Type B pancreatic cell (in vitro differentiated cells): ENCODE data around the gene TDP1. TPM values are rescaled to one million over a fixed set of nuclear protein-coding genes. Genes with fewer than 3 reads are reported as not detected.
A peak's percentile ranks its signal among the peaks of the same experiment; 100 is the strongest.
"Not testable (repeated sequence)": the region's sequence is repeated elsewhere in the genome, so short reads cannot be mapped to it uniquely, and the experiment has no call there.

Experiments
- DNase-seq: peaks from one replicate; pipeline ENCODE4 v3.0.0; 2021; ENCODE audit warnings: mixed read lengths; ENCODE audit not compliant: unreplicated experiment; ENCODE audit errors: extremely low spot score
- H3K27ac Mint-ChIP-seq: 2 replicates; pipeline ENCODE4 v1.8.0; 2021; ENCODE audit warnings: mild to moderate bottlenecking, mixed read lengths
- H3K27me3 Mint-ChIP-seq: 2 replicates; pipeline ENCODE4 v1.8.0; 2021; ENCODE audit warnings: mixed read lengths
- H3K36me3 Mint-ChIP-seq: 2 replicates; pipeline ENCODE4 v1.8.0; 2021; ENCODE audit warnings: mixed read lengths
- H3K4me1 Mint-ChIP-seq: one replicate; pipeline ENCODE4 v1.8.0; 2021; ENCODE audit warnings: mixed read lengths; ENCODE audit not compliant: unreplicated experiment
- H3K4me3 Mint-ChIP-seq: 2 replicates; pipeline ENCODE4 v1.8.0; 2021; ENCODE audit warnings: mild to moderate bottlenecking, mixed read lengths
- H3K9me3 Mint-ChIP-seq: 2 replicates; pipeline ENCODE4 v1.8.0; 2021; ENCODE audit warnings: mixed read lengths
- total RNA-seq: library from RNA; stranded (reverse); gene quantifications from 2 replicates; pipeline ENCODE4 v1.2.1, GENCODE V29; 2021; ENCODE audit warnings: low replicate concordance
- TF ChIP-seq, protein P1 (sequence below): fragments of 200-600 bp; sonication (generic); conservative IDR thresholded peaks from 2 replicates; pipeline ENCODE4 v1.5.0; 2021; ENCODE audit warnings: antibody characterized with exemption, mild to moderate bottlenecking

Gene TDP1
- total RNA-seq, 1 donor from 2014 or later, result 38.4 TPM

DNA sequence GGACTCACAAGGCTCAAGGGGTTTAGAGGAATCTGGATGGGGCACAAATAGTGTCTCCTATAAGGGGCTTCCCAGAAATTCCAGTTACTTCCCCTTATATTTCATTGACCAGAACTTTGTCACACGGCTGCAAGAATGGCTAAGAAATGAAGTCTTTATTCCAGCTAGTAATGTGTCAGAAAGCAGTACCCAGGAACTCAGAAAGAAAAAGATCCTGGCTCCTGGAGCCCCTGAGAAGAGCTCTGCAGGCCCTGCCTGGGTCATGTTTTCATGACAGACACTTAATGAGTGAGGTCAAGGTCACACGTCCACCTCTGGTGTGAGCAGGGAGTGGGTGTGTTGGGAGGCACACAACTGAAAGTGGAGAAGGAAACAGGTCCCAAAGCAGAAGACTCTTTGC, 123.8 kb downstream of the TDP1 start:
- Mint-ChIP-seq H3K4me3 (peak overlapping the region; percentile 41), H3K27ac (no peak overlapping the region), H3K27me3 (peaks cover 9% of the 10 kb centered on the region), H3K36me3 (no peaks in the 10 kb centered on the region), H3K4me1 (no peaks in the 10 kb centered on the region), H3K9me3 (no peaks in the 10 kb centered on the region)
- TF ChIP-seq, protein P1, sequence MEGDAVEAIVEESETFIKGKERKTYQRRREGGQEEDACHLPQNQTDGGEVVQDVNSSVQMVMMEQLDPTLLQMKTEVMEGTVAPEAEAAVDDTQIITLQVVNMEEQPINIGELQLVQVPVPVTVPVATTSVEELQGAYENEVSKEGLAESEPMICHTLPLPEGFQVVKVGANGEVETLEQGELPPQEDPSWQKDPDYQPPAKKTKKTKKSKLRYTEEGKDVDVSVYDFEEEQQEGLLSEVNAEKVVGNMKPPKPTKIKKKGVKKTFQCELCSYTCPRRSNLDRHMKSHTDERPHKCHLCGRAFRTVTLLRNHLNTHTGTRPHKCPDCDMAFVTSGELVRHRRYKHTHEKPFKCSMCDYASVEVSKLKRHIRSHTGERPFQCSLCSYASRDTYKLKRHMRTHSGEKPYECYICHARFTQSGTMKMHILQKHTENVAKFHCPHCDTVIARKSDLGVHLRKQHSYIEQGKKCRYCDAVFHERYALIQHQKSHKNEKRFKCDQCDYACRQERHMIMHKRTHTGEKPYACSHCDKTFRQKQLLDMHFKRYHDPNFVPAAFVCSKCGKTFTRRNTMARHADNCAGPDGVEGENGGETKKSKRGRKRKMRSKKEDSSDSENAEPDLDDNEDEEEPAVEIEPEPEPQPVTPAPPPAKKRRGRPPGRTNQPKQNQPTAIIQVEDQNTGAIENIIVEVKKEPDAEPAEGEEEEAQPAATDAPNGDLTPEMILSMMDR, result no peak
- no peak for DNase-seq

DNA sequence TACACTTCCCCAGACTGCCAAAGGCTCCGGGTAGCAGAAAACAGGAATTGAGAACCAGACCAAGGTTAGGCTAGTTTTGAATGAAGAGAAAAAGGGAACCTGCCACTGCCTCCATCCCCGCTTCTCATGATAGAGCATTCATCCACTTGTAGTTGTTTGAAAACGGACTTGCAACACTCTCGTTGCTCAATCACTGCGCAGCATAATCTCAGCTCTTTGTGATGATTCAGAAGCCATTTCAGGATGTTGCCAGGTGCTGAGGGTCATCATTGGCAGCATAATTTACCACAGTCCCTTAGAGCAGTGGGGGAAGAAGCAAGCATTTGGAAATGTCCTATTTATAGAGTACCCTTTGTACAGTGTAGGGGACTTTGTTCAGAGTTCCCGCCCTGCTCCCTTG, 131.7 kb downstream of the TDP1 start:
- DNase-seq, result no peak

DNA sequence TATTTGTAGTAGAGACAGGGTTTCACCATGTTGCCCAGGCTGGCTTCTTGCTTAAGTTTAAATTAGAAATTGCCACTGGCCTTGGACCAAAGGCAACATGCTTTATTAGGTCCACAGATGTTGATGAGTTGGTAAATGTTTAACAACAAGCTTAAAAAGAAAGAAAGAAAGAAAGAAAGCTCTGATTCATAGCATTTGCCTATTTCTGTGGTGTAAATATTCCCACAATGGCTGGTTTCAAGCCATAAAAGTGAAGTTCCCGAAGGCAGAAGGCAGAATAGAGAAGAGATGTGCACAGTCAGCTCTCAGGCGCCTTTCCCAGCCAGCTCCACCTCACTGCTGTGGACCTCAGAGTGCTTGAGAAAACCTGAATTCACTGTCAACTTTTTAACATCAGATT, 132.4 kb downstream of the TDP1 start:
- no peaks in the 10 kb centered on the region for H3K9me3 Mint-ChIP-seq
- H3K4me1 Mint-ChIP-seq, result no peaks in the 10 kb centered on the region
- TF ChIP-seq, protein P1, result no peak
- no peak overlapping the region for H3K27ac Mint-ChIP-seq
- no peak for DNase-seq
- peaks cover 4% of the 10 kb centered on the region for H3K27me3 Mint-ChIP-seq
- no peaks in the 10 kb centered on the region for H3K36me3 Mint-ChIP-seq
- no peak overlapping the region for H3K4me3 Mint-ChIP-seq

More for the DNA sequence above, 131.7 kb downstream of the TDP1 start:
- H3K4me1 Mint-ChIP-seq, result no peaks in the 10 kb centered on the region
- H3K27ac Mint-ChIP-seq, result no peak overlapping the region
- no peaks in the 10 kb centered on the region for H3K36me3 Mint-ChIP-seq
- TF ChIP-seq, protein P1, result no peak
- H3K9me3 Mint-ChIP-seq, result no peaks in the 10 kb centered on the region
- no peak overlapping the region for H3K4me3 Mint-ChIP-seq
- peaks cover 6% of the 10 kb centered on the region for H3K27me3 Mint-ChIP-seq

DNA sequence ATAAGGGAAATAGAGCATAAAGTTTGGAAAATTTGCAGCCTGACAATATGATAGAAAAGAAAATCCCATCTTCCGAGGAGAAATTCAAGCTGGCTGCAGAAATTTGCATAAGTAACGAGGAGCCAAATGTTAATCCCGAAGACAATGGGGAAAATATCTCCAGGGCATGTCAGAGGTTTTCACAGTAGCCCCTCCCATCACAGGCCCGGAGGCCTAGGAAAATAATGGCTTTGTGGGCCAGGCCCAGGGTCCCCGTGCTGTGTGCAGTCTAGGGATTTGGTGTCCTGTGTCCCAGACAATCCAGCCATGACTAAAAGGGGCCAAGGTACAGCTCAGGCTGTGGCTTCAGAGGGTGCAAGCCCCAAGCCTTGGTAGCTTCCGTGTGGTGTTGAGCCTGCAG, 133.8 kb downstream of the TDP1 start:
- H3K4me3 Mint-ChIP-seq, H3K27ac Mint-ChIP-seq, H3K27me3 Mint-ChIP-seq, DNase-seq, H3K36me3 Mint-ChIP-seq, H3K9me3 Mint-ChIP-seq, H3K4me1 Mint-ChIP-seq: not testable (repeated sequence)

DNA sequence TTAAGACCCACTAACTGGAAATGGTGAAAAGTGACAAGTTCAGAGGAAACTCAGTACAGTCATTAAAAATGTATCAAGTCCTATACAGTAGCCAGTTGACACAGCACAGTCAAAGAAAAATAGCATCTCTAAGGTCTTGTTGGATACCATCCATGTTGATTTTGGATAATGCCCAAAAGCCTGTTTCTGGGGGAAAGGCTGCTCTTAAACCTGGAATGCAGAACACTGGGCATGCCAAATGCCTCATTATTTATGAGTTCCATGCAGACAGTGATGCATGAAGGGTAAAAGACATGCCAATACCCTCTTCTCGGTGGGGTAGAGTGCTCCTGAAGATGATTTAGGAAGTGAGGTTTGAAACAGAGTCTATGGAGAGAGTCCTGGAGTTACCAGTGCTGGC, 135.7 kb downstream of the TDP1 start:
- no peaks in the 10 kb centered on the region for H3K36me3 Mint-ChIP-seq
- peaks cover 4% of the 10 kb centered on the region for H3K27me3 Mint-ChIP-seq
- no peaks in the 10 kb centered on the region for H3K4me1 Mint-ChIP-seq
- H3K4me3 Mint-ChIP-seq, result no peak overlapping the region
- TF ChIP-seq, protein P1, result no peak
- no peak for DNase-seq
- H3K9me3 Mint-ChIP-seq, result no peaks in the 10 kb centered on the region
- H3K27ac Mint-ChIP-seq, result no peak overlapping the region

DNA sequence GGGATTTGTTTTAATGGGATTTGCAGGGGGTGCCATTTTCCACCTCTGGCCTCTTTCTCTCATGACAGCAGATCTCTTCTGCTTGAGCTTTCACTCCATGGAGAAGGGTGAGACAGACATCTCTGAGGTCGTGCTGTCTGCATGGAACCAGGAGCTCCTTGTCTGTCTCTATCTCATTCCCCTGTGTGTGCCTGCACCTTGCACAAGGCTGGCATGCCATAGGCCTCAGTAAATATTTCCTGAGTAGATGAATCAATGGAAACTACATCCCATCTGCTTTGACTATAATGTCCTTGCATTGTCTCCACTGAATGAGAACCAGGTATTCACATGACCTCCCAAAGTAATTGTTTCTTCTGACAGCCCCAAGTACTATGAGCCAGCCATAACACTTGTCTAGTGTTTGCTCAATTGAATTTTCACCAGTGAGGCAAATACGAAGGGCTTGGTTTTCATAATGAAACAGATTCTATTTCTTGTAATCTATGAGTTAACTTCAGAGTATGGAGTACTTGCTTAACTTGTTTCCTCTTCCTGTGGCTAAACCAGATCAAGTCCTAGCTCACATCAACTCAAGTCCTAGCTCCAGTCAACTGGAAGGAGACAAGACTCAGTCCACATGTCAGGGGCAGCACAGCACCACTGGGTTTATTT, 138.3 kb downstream of the TDP1 start:
- TF ChIP-seq, protein P1, result no peak
- Mint-ChIP-seq H3K27ac (peak overlapping the region; percentile 49), H3K27me3 (no peaks in the 10 kb centered on the region), H3K4me3 (no peak overlapping the region), H3K36me3 (no peaks in the 10 kb centered on the region), H3K9me3 (no peaks in the 10 kb centered on the region), H3K4me1 (no peaks in the 10 kb centered on the region)
- no peak for DNase-seq

Other genes with a start within 250 kb of the TDP1 start
- 13.7 and 16.0 TPM in 2 replicates for gene EFCAB11, start 1.2 kb upstream of the TDP1 start, total RNA-seq
- 3.2 and 3.8 TPM in 2 replicates for gene KCNK13, start 106.1 kb downstream of the TDP1 start, total RNA-seq